Vagina (tissue), 2 donors: ENCODE measurements around the gene LRRC7.

Experiments used
- CTCF ChIP-seq, 3 experiments: fragments of 450-650 bp in 2 of 3; fragments of 200-600 bp in 1 of 3; sonication (generic) in 1 of 3; IDR thresholded peaks; one replicate each; pipeline ENCODE4 v1.5.1; 2017 to 2019; ENCODE audit warnings: antibody characterized with exemption in 3 of 3, mild to moderate bottlenecking in 2 of 3, moderate library complexity in 2 of 3
- POLR2AphosphoS5 ChIP-seq, 2 donors: sonication (generic); formaldehyde crosslinking; IDR thresholded peaks; one replicate each; pipeline ENCODE4 v1.9.0; 2017; ENCODE audit warnings: antibody characterized with exemption in 2 of 2, mild to moderate bottlenecking in 2 of 2, low read depth in 1 of 2; ENCODE audit not compliant: insufficient read depth in 1 of 2

GRCh38 chr1:69791311-69791710 lies 223.6 kb downstream of the LRRC7 start:
- TF ChIP-seq CTCF (IDR thresholded peaks at IDR 0.05) (no peak), POLR2AphosphoS5 (IDR thresholded peaks at IDR 0.05; ENCODE audit: insufficient read depth in 1 of 2, low read depth in 1 of 2) (no peak)
